Measurements from ENCODE around the gene IL17B. TPM values are rescaled to one million over a fixed set of nuclear protein-coding genes. Genes with fewer than 3 reads are reported as not detected.

The IL17B gene
- total and polyA plus RNA-seq, 2 of the 13 experiments (the other 11 are each of a cell fraction or from before 2014, with no cell fraction given), result 0.29 to 2.6 TPM

- no peak for TF ChIP-seq ZNF530 (CRISPR knock-in tag; IDR thresholded peaks at IDR 0.05; ENCODE audit: low read depth)
- no peak; the same call in 1 of the 2 replicates for TF ChIP-seq ZNF362 (CRISPR knock-in tag; IDR thresholded peaks at IDR 0.05; ENCODE audit: borderline replicate concordance)
- TF ChIP-seq AFF4 (CRISPR knock-in tag; IDR thresholded peaks at IDR 0.05), result no peak
- TF ChIP-seq ZNF766 (CRISPR knock-in tag; IDR thresholded peaks at IDR 0.05; ENCODE audit: borderline replicate concordance), result no peak
- peak; percentile 74; the same call in 1 of the 2 replicates for TF ChIP-seq NFKBIZ (CRISPR knock-in tag; IDR thresholded peaks at IDR 0.05)
- TF ChIP-seq RNF219 (CRISPR knock-in tag; IDR thresholded peaks at IDR 0.05), result no peak
- TF ChIP-seq ZNF709 (CRISPR knock-in tag; IDR thresholded peaks at IDR 0.05), result peak; percentile 92
- TF ChIP-seq, protein P1, sequence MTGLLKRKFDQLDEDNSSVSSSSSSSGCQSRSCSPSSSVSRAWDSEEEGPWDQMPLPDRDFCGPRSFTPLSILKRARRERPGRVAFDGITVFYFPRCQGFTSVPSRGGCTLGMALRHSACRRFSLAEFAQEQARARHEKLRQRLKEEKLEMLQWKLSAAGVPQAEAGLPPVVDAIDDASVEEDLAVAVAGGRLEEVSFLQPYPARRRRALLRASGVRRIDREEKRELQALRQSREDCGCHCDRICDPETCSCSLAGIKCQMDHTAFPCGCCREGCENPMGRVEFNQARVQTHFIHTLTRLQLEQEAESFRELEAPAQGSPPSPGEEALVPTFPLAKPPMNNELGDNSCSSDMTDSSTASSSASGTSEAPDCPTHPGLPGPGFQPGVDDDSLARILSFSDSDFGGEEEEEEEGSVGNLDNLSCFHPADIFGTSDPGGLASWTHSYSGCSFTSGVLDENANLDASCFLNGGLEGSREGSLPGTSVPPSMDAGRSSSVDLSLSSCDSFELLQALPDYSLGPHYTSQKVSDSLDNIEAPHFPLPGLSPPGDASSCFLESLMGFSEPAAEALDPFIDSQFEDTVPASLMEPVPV (CRISPR knock-in tag; IDR thresholded peaks at IDR 0.05), result peak; percentile 79
- no peak for TF ChIP-seq ZNF496 (CRISPR knock-in tag; IDR thresholded peaks at IDR 0.05; ENCODE audit: insufficient replicate concordance)
- TF ChIP-seq FOXM1 (CRISPR knock-in tag; IDR thresholded peaks at IDR 0.05), result no peak
- no peak; the same call in 1 of the 2 replicates for TF ChIP-seq DNMT3B (CRISPR knock-in tag; conservative IDR thresholded peaks at IDR 0.05)
- no peak for TF ChIP-seq SRF (IDR thresholded peaks at IDR 0.05; ENCODE audit: low read depth, low read length)
- peak; percentile 76 for TF ChIP-seq ZNF18 (CRISPR knock-in tag; IDR thresholded peaks at IDR 0.05; ENCODE audit: insufficient replicate concordance)
- TF ChIP-seq ZNF354B (CRISPR knock-in tag; IDR thresholded peaks at IDR 0.05), result peak; percentile 78; the same call in 1 of the 2 replicates
- TF ChIP-seq AHR (CRISPR knock-in tag; IDR thresholded peaks at IDR 0.05), result peak; percentile 89
- no peak for TF ChIP-seq PLRG1 (conservative IDR thresholded peaks at IDR 0.05)
- TF ChIP-seq NFYB (CRISPR knock-in tag; IDR thresholded peaks at IDR 0.05), result 0 out of 2 replicates have a peak, but pooled peaks have one; percentile 10
- no peak for TF ChIP-seq CENPBD1 (CRISPR knock-in tag; IDR thresholded peaks at IDR 0.05; ENCODE audit: borderline replicate concordance, low read depth)
These were observed 33.8 kb downstream of the IL17B start, which contains the start of gene GRPEL2 (continued) for GRCh38 chr5:149345147-149345891.
